HCT116 (cell line): ENCODE measurements around the gene SEMA3F. TPM values are rescaled to one million over a fixed set of nuclear protein-coding genes. Genes with fewer than 3 reads are reported as not detected.

Experiments
- ATAC-seq: fragments of 200-7000 bp; cut with Tn5 transposase; 2 replicates; pipeline ENCODE4 v1.9.1; 2020; ENCODE audit warnings: mild to moderate bottlenecking, moderate library complexity
- BruUV-seq: library from RNA; stranded (reverse); fragments of 400-500 nt; replicated peaks from 2 replicates; lab custom pipeline; 2021; lab: Mats Ljungman, UMichigan
- CTCF ChIA-PET: fragments of 300-600 bp; sonication (Branson Sonifier 250); formaldehyde crosslinking; loops from one replicate; lab custom pipeline; 2021; ENCODE audit warnings: antibody characterized with exemption; lab: Charles Lee
- POLR2A ChIA-PET: fragments of 300-600, 350-600 bp; sonication (Branson Sonifier 250); formaldehyde crosslinking; loops from one replicate; lab custom pipeline; 2021; ENCODE audit warnings: antibody characterized with exemption; lab: Charles Lee
- RAD21 ChIA-PET, 2 experiments: fragments of 300-600 bp; sonication (Branson Sonifier 250); formaldehyde crosslinking; loops; one replicate each; lab custom pipeline; 2023; ENCODE audit warnings: low total read pairs in 2 of 2; ENCODE audit not compliant: uncharacterized antibody in 2 of 2, unreplicated experiment in 2 of 2, low non-redundant PET in 1 of 2; lab: Charles Lee
- DNase-seq: peaks from one replicate; pipeline ENCODE4 v3.0.0-alpha.2; 2010; ENCODE audit warnings: low read depth, low spot score
- H2AFZ ChIP-seq: fragments of 200-600 bp; shearing (Covaris generic), sonication (generic); 2 replicates; pipeline ENCODE4 v1.6.1; 2017; ENCODE audit warnings: low read depth, mixed run types, mixed read lengths, antibody characterized with exemption, low read length; ENCODE audit not compliant: poor library complexity, severe bottlenecking
- H3K27ac ChIP-seq: 2 replicates; pipeline ENCODE4 v1.5.1; 2012; ENCODE audit warnings: low read depth, low read length
- H3K27me3 ChIP-seq: fragments of 200-600 bp; sonication (generic); 2 replicates; pipeline ENCODE4 v1.6.1; 2016; ENCODE audit warnings: mixed run types, low read length, mixed read lengths; ENCODE audit not compliant: insufficient read depth
- H3K36me3 ChIP-seq, 2 experiments: fragments of 200-500 bp in 1 of 2; fragments of 200-600 bp in 1 of 2; sonication (Bioruptor generic) in 1 of 2; sonication (generic) in 1 of 2; 2 replicates each; pipeline versions ENCODE4 v1.5.1 to v1.6.1; 2014 to 2016; ENCODE audit warnings: low read length in 2 of 2, inconsistent platforms in 1 of 2, mixed read lengths in 1 of 2, mixed run types in 1 of 2; ENCODE audit not compliant: insufficient read depth in 2 of 2, control insufficient read depth in 1 of 2
- H3K4me1 ChIP-seq, 2 experiments: fragments of 200-600 bp in 1 of 2; sonication (generic) in 1 of 2; 2 replicates each; pipeline versions ENCODE4 v1.5.1 to v1.6.1; 2012 to 2017; ENCODE audit warnings: low read length in 2 of 2, inconsistent platforms in 1 of 2, mild to moderate bottlenecking in 1 of 2, mixed read lengths in 1 of 2, mixed run types in 1 of 2, moderate library complexity in 1 of 2; ENCODE audit not compliant: insufficient read depth in 2 of 2, control insufficient read depth in 1 of 2
- H3K4me2 ChIP-seq: fragments of 200-600 bp; sonication (generic); 2 replicates; pipeline ENCODE4 v1.6.1; 2017; ENCODE audit warnings: mixed run types, low read length, mixed read lengths
- H3K4me3 ChIP-seq, 2 experiments: fragments of 200-600 bp in 1 of 2; sonication (generic) in 1 of 2; replicated peaks in 1 of 2; 2 replicates each; pipeline ENCODE4 v1.5.1; 2011 to 2016; ENCODE audit warnings: low read length in 2 of 2, control low read depth in 1 of 2, low read depth in 1 of 2, mild to moderate bottlenecking in 1 of 2, mixed read lengths in 1 of 2, mixed run types in 1 of 2
- H3K79me2 ChIP-seq: fragments of 200-600 bp; sonication (generic); 2 replicates; pipeline ENCODE4 v1.6.1; 2017; ENCODE audit warnings: mild to moderate bottlenecking, mixed run types, low read length, moderate library complexity, mixed read lengths; ENCODE audit not compliant: insufficient read depth
- H3K9ac ChIP-seq: fragments of 200-600 bp; sonication (generic); 2 replicates; pipeline ENCODE4 v1.6.1; 2016; ENCODE audit warnings: low read length, mixed read lengths
- H3K9me2 ChIP-seq: fragments of 200-600 bp; sonication (generic), shearing (Covaris generic); 2 replicates; pipeline ENCODE4 v1.6.1; 2017; ENCODE audit warnings: mixed run types, mild to moderate bottlenecking, moderate library complexity; ENCODE audit not compliant: insufficient read depth
- H3K9me3 ChIP-seq, 2 experiments: fragments of 200-500 bp in 1 of 2; fragments of 200-600 bp in 1 of 2; sonication (Bioruptor generic) in 1 of 2; sonication (generic) in 1 of 2; 2 replicates each; pipeline ENCODE4 v1.6.1; 2014 to 2017; ENCODE audit warnings: low read length in 2 of 2, mixed read lengths in 2 of 2, inconsistent platforms in 1 of 2, low read depth in 1 of 2, mild to moderate bottlenecking in 1 of 2, mixed run types in 1 of 2, moderate library complexity in 1 of 2; ENCODE audit not compliant: control insufficient read depth in 1 of 2, insufficient read depth in 1 of 2
- H4K20me1 ChIP-seq: fragments of 200-600 bp; sonication (generic), shearing (Covaris generic); 2 replicates; pipeline ENCODE4 v1.6.1; 2017; ENCODE audit warnings: mixed run types, mild to moderate bottlenecking, moderate library complexity; ENCODE audit not compliant: insufficient read depth
- CBX3 ChIP-seq: IDR thresholded peaks from 2 replicates; pipeline ENCODE4 v1.6.1; 2012; ENCODE audit warnings: low read depth
- CEBPB ChIP-seq: IDR thresholded peaks from 2 replicates; pipeline ENCODE4 v1.6.1; 2012; ENCODE audit warnings: low read depth
- EZH2 ChIP-seq: fragments of 200-600 bp; sonication (generic); IDR thresholded peaks from 2 replicates; pipeline ENCODE4 v1.6.1; 2017; ENCODE audit warnings: antibody characterized with exemption, mixed run types
- EZH2phosphoT487 ChIP-seq: fragments of 200-600 bp; IDR thresholded peaks from 2 replicates; pipeline ENCODE4 v1.6.1; 2018; ENCODE audit warnings: antibody characterized with exemption, borderline replicate concordance
- JUND ChIP-seq: IDR thresholded peaks from 2 replicates; pipeline ENCODE4 v1.6.1; 2012
- POLR2A ChIP-seq: IDR thresholded peaks from 2 replicates; pipeline ENCODE4 v1.7.0; 2011; ENCODE audit warnings: borderline replicate concordance; ENCODE audit not compliant: insufficient read depth, insufficient read length; ENCODE audit errors: extremely low read depth
- SP1 ChIP-seq: IDR thresholded peaks from 2 replicates; pipeline ENCODE4 v1.6.1; 2012; ENCODE audit warnings: low read depth
- ZFX ChIP-seq: fragments of 450-650 bp; IDR thresholded peaks from 2 replicates; pipeline ENCODE4 v1.6.1; 2017
- intact Hi-C: fragments of 100-400 bp; cut with micrococcal nuclease; formaldehyde crosslinking; loops from 2 replicates; pipeline ENCODE4 v1.10.0; 2022
- total RNA-seq: library from RNA; stranded (reverse); gene quantifications from one replicate; pipeline ENCODE4 v1.2.1, GENCODE V29; 2021; ENCODE audit not compliant: unreplicated experiment
- TF ChIP-seq, protein P1 (sequence below): IDR thresholded peaks from 2 replicates; pipeline ENCODE4 v1.6.1; 2012; ENCODE audit warnings: low read depth
- TF ChIP-seq, protein P2 (sequence below): IDR thresholded peaks from 2 replicates; pipeline ENCODE4 v1.6.1; 2011; ENCODE audit warnings: mild to moderate bottlenecking, low read length, moderate library complexity; ENCODE audit not compliant: insufficient replicate concordance; ENCODE audit errors: extremely low read depth

Gene SEMA3F
- total RNA-seq, 1 experiment from 2014 or later = 15.7 TPM

DNA sequence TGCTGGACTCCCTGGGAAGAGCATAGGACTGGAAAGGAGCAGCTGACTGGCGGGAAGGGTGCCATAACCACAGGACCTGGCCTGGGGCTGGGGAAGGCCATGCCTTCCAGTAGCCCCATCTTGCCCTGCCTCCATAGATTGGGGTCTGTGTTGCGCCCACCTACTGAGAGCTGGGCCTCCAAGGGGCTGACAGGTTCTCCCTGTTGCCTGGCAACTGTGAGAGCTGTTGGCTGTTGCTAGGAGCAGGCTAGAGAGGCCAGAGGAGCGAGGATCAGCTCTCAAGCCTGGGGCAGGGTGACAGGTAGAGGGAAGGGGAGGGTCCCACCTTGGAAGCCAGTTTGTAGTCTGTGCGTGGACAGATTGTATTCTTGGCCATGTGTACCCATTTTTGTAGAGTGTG, 78.1 kb downstream of the SEMA3F start:
- H3K27me3 ChIP-seq = no peaks in the 10 kb centered on the region
- 0 out of 2 replicates have a peak, but pooled peaks cover under 1% of the 10 kb centered on the region for H4K20me1 ChIP-seq
- H3K9me2 ChIP-seq = no peaks in the 10 kb centered on the region
- CTCF ChIA-PET = interaction anchor here (1.9 kb wide), 1 partner anchor 13 kb away, joined by 7 read pairs; no protein-coding TSS in a partner anchor
- H3K79me2 ChIP-seq = peaks cover 20% of the 10 kb centered on the region
- no peak for ATAC-seq
- no peak overlapping the region for H3K4me2 ChIP-seq
- TF ChIP-seq CBX3 (no peak), CEBPB (no peak), SP1 (no peak), EZH2phosphoT487 (no peak), ZFX (no peak), POLR2A (no peak), EZH2 (no peak), JUND (no peak)
- TF ChIP-seq, protein P1, sequence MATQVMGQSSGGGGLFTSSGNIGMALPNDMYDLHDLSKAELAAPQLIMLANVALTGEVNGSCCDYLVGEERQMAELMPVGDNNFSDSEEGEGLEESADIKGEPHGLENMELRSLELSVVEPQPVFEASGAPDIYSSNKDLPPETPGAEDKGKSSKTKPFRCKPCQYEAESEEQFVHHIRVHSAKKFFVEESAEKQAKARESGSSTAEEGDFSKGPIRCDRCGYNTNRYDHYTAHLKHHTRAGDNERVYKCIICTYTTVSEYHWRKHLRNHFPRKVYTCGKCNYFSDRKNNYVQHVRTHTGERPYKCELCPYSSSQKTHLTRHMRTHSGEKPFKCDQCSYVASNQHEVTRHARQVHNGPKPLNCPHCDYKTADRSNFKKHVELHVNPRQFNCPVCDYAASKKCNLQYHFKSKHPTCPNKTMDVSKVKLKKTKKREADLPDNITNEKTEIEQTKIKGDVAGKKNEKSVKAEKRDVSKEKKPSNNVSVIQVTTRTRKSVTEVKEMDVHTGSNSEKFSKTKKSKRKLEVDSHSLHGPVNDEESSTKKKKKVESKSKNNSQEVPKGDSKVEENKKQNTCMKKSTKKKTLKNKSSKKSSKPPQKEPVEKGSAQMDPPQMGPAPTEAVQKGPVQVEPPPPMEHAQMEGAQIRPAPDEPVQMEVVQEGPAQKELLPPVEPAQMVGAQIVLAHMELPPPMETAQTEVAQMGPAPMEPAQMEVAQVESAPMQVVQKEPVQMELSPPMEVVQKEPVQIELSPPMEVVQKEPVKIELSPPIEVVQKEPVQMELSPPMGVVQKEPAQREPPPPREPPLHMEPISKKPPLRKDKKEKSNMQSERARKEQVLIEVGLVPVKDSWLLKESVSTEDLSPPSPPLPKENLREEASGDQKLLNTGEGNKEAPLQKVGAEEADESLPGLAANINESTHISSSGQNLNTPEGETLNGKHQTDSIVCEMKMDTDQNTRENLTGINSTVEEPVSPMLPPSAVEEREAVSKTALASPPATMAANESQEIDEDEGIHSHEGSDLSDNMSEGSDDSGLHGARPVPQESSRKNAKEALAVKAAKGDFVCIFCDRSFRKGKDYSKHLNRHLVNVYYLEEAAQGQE = no peak
- TF ChIP-seq, protein P2, sequence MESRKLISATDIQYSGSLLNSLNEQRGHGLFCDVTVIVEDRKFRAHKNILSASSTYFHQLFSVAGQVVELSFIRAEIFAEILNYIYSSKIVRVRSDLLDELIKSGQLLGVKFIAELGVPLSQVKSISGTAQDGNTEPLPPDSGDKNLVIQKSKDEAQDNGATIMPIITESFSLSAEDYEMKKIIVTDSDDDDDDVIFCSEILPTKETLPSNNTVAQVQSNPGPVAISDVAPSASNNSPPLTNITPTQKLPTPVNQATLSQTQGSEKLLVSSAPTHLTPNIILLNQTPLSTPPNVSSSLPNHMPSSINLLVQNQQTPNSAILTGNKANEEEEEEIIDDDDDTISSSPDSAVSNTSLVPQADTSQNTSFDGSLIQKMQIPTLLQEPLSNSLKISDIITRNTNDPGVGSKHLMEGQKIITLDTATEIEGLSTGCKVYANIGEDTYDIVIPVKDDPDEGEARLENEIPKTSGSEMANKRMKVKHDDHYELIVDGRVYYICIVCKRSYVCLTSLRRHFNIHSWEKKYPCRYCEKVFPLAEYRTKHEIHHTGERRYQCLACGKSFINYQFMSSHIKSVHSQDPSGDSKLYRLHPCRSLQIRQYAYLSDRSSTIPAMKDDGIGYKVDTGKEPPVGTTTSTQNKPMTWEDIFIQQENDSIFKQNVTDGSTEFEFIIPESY = no peak
- H3K27ac ChIP-seq = no peak overlapping the region
- H3K9me3 ChIP-seq = no peaks in the 10 kb centered on the region
- H3K4me1 ChIP-seq = peaks cover 40 to 54% of the 10 kb centered on the region in 2 experiments
- no peak overlapping the region for H2AFZ ChIP-seq
- H3K4me3 ChIP-seq = no peak overlapping the region
- no peaks in the 10 kb centered on the region for H3K36me3 ChIP-seq
- H3K9ac ChIP-seq = no peak overlapping the region
- RAD21 ChIA-PET = no interaction called here
- BruUV-seq = no TSS peak
- intact Hi-C loops = no loop called here
- POLR2A ChIA-PET = interaction anchor here (1.6 kb wide), 1 partner anchor 56 kb away, joined by 3 read pairs; no protein-coding TSS in a partner anchor
- no peak for DNase-seq
